GM23338 (cell line): ENCODE data around the gene MDH1B. TPM values are rescaled to one million over a fixed set of nuclear protein-coding genes. Genes with fewer than 3 reads are reported as not detected.

Source experiments
- ATAC-seq: fragments of 200-7000 bp; cut with Tn5 transposase; 3 replicates; pipeline ENCODE4 v1.9.1; 2020
- DNase-seq: peaks from one replicate; pipeline ENCODE4 v3.0.0-alpha.2; 2015; ENCODE audit warnings: low spot score
- H2AFZ ChIP-seq: fragments of 200-600 bp; sonication (generic); 2 replicates; pipeline ENCODE4 v1.8.0; 2016; ENCODE audit warnings: antibody characterized with exemption, mild to moderate bottlenecking, moderate library complexity
- H3F3A ChIP-seq: fragments of 200-600 bp; sonication (generic); replicated peaks from 2 replicates; pipeline ENCODE4 v1.8.0; 2017; ENCODE audit warnings: antibody characterized with exemption, mixed run types, low read depth
- H3K27ac ChIP-seq: fragments of 200-600 bp; sonication (generic); 2 replicates; pipeline ENCODE4 v1.6.1; 2016; ENCODE audit warnings: low read depth
- H3K27me3 ChIP-seq: fragments of 200-600 bp; sonication (generic); 2 replicates; pipeline ENCODE4 v1.8.0; 2016; ENCODE audit warnings: mild to moderate bottlenecking, mixed run types, moderate library complexity; ENCODE audit not compliant: insufficient read depth
- H3K36me3 ChIP-seq: fragments of 200-600 bp; sonication (generic); 2 replicates; pipeline ENCODE4 v1.8.0; 2016; ENCODE audit warnings: mild to moderate bottlenecking; ENCODE audit not compliant: insufficient read depth
- H3K4me1 ChIP-seq: fragments of 200-600 bp; sonication (generic); 2 replicates; pipeline ENCODE4 v1.8.0; 2016; ENCODE audit warnings: mild to moderate bottlenecking, moderate library complexity; ENCODE audit not compliant: insufficient read depth
- H3K4me2 ChIP-seq: fragments of 200-600 bp; sonication (generic); 2 replicates; pipeline ENCODE4 v1.7.1; 2017; ENCODE audit warnings: mixed run types
- H3K4me3 ChIP-seq: fragments of 200-600 bp; sonication (generic); 2 replicates; pipeline ENCODE4 v1.6.1; 2016; ENCODE audit warnings: mixed run types
- H3K79me2 ChIP-seq: fragments of 200-600 bp; sonication (generic); replicated peaks from 2 replicates; pipeline ENCODE4 v1.8.0; 2017; ENCODE audit warnings: mild to moderate bottlenecking; ENCODE audit not compliant: insufficient read depth
- H3K9me2 ChIP-seq: fragments of 200-600 bp; sonication (generic); 2 replicates; pipeline ENCODE4 v1.8.0; 2017; ENCODE audit not compliant: insufficient read depth
- H4K20me1 ChIP-seq: fragments of 200-600 bp; sonication (generic); replicated peaks from 2 replicates; pipeline ENCODE4 v1.8.0; 2017; ENCODE audit warnings: mild to moderate bottlenecking; ENCODE audit not compliant: insufficient read depth
- H3K27ac Mint-ChIP-seq: 2 replicates; pipeline ENCODE4 v1.8.0; 2020; ENCODE audit warnings: inconsistent platforms, mild to moderate bottlenecking, moderate library complexity, mixed read lengths
- H3K27me3 Mint-ChIP-seq: 3 replicates; pipeline ENCODE4 v1.8.0; 2022; ENCODE audit warnings: low read depth, mild to moderate bottlenecking, moderate library complexity, mixed read lengths, inconsistent platforms; ENCODE audit not compliant: insufficient read depth, poor library complexity
- H3K36me3 Mint-ChIP-seq: 3 replicates; pipeline ENCODE4 v1.8.0; 2021; ENCODE audit warnings: low read depth, mild to moderate bottlenecking, inconsistent platforms, moderate library complexity, mixed read lengths
- H3K4me1 Mint-ChIP-seq: 3 replicates; pipeline ENCODE4 v1.8.0; 2020; ENCODE audit warnings: mild to moderate bottlenecking, inconsistent platforms, mixed read lengths
- H3K4me3 Mint-ChIP-seq: 3 replicates; pipeline ENCODE4 v1.8.0; 2021; ENCODE audit warnings: moderate library complexity, mild to moderate bottlenecking, inconsistent platforms, mixed read lengths
- H3K9me3 Mint-ChIP-seq: 3 replicates; pipeline ENCODE4 v1.8.0; 2020; ENCODE audit warnings: moderate library complexity, mild to moderate bottlenecking, inconsistent platforms, mixed read lengths
- CREB1 ChIP-seq: fragments of 250-450 bp; sonication (Bioruptor Pico); IDR thresholded peaks from 2 replicates; pipeline ENCODE4 v1.5.0; 2020; ENCODE audit warnings: low read depth, mild to moderate bottlenecking, moderate library complexity
- EZH2 ChIP-seq: fragments of 200-600 bp; sonication (generic); IDR thresholded peaks from one replicate; pipeline ENCODE4 v1.8.0; 2017; ENCODE audit warnings: antibody characterized with exemption, mild to moderate bottlenecking, low read depth; ENCODE audit not compliant: unreplicated experiment
- JUNB ChIP-seq: IDR thresholded peaks from one replicate; pipeline ENCODE4 v1.6.1; 2016; ENCODE audit warnings: antibody characterized with exemption; ENCODE audit not compliant: unreplicated experiment
- NANOG ChIP-seq: IDR thresholded peaks from 2 replicates; pipeline ENCODE4 v1.6.1; 2016; ENCODE audit warnings: antibody characterized with exemption, borderline replicate concordance
- STAT1 ChIP-seq: IDR thresholded peaks from one replicate; pipeline ENCODE4 v1.6.1; 2016; ENCODE audit warnings: antibody characterized with exemption; ENCODE audit not compliant: unreplicated experiment
- ZNF114 ChIP-seq: fragments of 250-450 bp; sonication (Bioruptor Pico); IDR thresholded peaks from 2 replicates; pipeline ENCODE4 v1.5.0; 2020; ENCODE audit warnings: mild to moderate bottlenecking, moderate library complexity
- ZNF331 ChIP-seq: fragments of 250-450 bp; sonication (Bioruptor Pico); IDR thresholded peaks from 2 replicates; pipeline ENCODE4 v1.5.0; 2020; ENCODE audit warnings: low read depth, mild to moderate bottlenecking, moderate library complexity
- polyA plus RNA-seq: library from polyadenylated mRNA; unstranded; fragments of >200 nt; fragmentation: Nextera tagmentation; extraction: Ambion mirVana; gene quantifications from 2 replicates; pipeline ENCODE4 v1.2.1, GENCODE V29; 2016
- total RNA-seq: library from RNA; depleted of rRNA; stranded (reverse); fragments of >200 nt; shearing (Covaris generic); gene quantifications from 2 replicates; pipeline ENCODE4 v1.2.3, GENCODE V29; 2014
- TF ChIP-seq, protein P1 (sequence below), 2 experiments: fragments of 200-600 bp in 1 of 2; sonication (generic) in 1 of 2; conservative IDR thresholded peaks; 2 replicates each; pipeline versions ENCODE4 v1.5.1 to v1.6.1; 2016 to 2017; ENCODE audit warnings: antibody characterized with exemption in 2 of 2, low read depth in 2 of 2, mild to moderate bottlenecking in 2 of 2, moderate library complexity in 1 of 2
- TF ChIP-seq, protein P2 (sequence below): IDR thresholded peaks from 2 replicates; pipeline ENCODE4 v1.6.1; 2016; ENCODE audit warnings: antibody characterized with exemption
- TF ChIP-seq, protein P3 (sequence below): fragments of 250-450 bp; sonication (Bioruptor Pico); IDR thresholded peaks from 2 replicates; pipeline ENCODE4 v1.5.0; 2020; ENCODE audit warnings: mild to moderate bottlenecking, moderate library complexity

MDH1B gene
- total and polyA plus RNA-seq, 2 experiments from 2014 or later, result 1.7 to 1.8 TPM

DNA sequence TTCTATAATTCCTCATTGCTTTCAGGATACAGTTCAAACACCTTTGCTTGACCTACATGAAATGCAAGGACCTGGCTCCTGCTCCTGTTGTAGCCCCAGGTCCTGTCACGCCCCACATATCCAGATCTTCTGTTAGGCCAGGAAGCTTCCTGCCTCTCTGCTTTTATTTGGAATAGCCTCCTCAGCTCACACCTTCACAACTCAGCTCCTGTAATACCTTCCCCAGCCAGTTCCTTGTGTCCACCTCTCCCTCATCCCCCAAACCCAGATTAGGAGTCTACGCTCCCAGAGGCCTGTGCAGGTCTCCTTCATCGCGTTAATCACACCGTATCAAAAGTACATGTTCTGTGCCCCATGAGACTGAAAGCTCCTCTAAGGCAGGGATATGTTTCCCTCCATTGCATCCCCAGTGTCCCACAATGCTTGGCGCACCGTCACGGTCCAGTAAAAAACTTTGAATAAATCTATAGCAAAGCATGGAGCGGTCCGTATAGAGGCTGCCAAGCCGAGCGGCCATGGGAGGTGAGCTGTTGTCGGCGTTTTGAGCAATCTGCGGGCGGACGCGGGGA lies 371 bp downstream of the MDH1B start:
- Histone ChIP-seq H3K36me3 (no peaks in the 10 kb centered on the region), H3F3A (no peaks in the 10 kb centered on the region), H3K27me3 (no peaks in the 10 kb centered on the region), H3K4me3 (peak overlapping the region; percentile 82), H3K9me2 (no peaks in the 10 kb centered on the region), H3K4me2 (peak overlapping the region; percentile 95), H4K20me1 (no peaks in the 10 kb centered on the region; the same call in 1 of the 2 replicates), H3K4me1 (peaks cover 13% of the 10 kb centered on the region), H2AFZ (peak overlapping the region; percentile 100), H3K27ac (no peak overlapping the region), H3K79me2 (peaks cover 37% of the 10 kb centered on the region)
- Mint-ChIP-seq H3K36me3 (peaks cover 18% of the 10 kb centered on the region), H3K4me3 (peak overlapping the region; percentile 98; the same call in 2 of the 3 replicates), H3K9me3 (no peaks in the 10 kb centered on the region), H3K27me3 (peaks cover 7% of the 10 kb centered on the region), H3K27ac (peak overlapping the region; percentile 99), H3K4me1 (peaks cover 17% of the 10 kb centered on the region)
- ATAC-seq (peak; percentile 59), DNase-seq (peak; percentile 61)
- TF ChIP-seq STAT1, result no peak
- TF ChIP-seq, protein P1, sequence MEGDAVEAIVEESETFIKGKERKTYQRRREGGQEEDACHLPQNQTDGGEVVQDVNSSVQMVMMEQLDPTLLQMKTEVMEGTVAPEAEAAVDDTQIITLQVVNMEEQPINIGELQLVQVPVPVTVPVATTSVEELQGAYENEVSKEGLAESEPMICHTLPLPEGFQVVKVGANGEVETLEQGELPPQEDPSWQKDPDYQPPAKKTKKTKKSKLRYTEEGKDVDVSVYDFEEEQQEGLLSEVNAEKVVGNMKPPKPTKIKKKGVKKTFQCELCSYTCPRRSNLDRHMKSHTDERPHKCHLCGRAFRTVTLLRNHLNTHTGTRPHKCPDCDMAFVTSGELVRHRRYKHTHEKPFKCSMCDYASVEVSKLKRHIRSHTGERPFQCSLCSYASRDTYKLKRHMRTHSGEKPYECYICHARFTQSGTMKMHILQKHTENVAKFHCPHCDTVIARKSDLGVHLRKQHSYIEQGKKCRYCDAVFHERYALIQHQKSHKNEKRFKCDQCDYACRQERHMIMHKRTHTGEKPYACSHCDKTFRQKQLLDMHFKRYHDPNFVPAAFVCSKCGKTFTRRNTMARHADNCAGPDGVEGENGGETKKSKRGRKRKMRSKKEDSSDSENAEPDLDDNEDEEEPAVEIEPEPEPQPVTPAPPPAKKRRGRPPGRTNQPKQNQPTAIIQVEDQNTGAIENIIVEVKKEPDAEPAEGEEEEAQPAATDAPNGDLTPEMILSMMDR (conservative IDR thresholded peaks at IDR 0.05; ENCODE audit: low read depth in 2 of 2), result 0 out of 4 replicates have a peak, but pooled peaks of 1 of the 2 experiments have one; percentile 11
- TF ChIP-seq ZNF331 (CRISPR knock-in tag), result no peak
- no peak for TF ChIP-seq ZNF114 (CRISPR knock-in tag)

GRCh38 chr2:206756816-206757215 lies 8.3 kb downstream of the MDH1B start:
- H3K27ac Mint-ChIP-seq, result no peak overlapping the region
- H3K4me2 ChIP-seq, result no peak overlapping the region
- no peaks in the 10 kb centered on the region for H3K4me1 Mint-ChIP-seq
- DNase-seq (no peak), ATAC-seq (no peak)
- H3K27ac ChIP-seq, result no peak overlapping the region
- peaks cover 2% of the 10 kb centered on the region for H3K27me3 Mint-ChIP-seq
- no peaks in the 10 kb centered on the region for H4K20me1 ChIP-seq
- H3K36me3 ChIP-seq, result no peaks in the 10 kb centered on the region
- H3K4me1 ChIP-seq, result no peaks in the 10 kb centered on the region
- H3K4me3 Mint-ChIP-seq, result no peak overlapping the region
- H3K79me2 ChIP-seq, result no peaks in the 10 kb centered on the region
- no peaks in the 10 kb centered on the region for H3K9me2 ChIP-seq
- H3F3A ChIP-seq, result no peaks in the 10 kb centered on the region
- H3K36me3 Mint-ChIP-seq, result no peaks in the 10 kb centered on the region
- H3K4me3 ChIP-seq, result no peak overlapping the region
- H2AFZ ChIP-seq, result no peak overlapping the region
- no peaks in the 10 kb centered on the region for H3K9me3 Mint-ChIP-seq
- H3K27me3 ChIP-seq, result no peaks in the 10 kb centered on the region
- no peak for TF ChIP-seq JUNB
- no peak for TF ChIP-seq NANOG
- no peak for TF ChIP-seq EZH2
- TF ChIP-seq, protein P2, sequence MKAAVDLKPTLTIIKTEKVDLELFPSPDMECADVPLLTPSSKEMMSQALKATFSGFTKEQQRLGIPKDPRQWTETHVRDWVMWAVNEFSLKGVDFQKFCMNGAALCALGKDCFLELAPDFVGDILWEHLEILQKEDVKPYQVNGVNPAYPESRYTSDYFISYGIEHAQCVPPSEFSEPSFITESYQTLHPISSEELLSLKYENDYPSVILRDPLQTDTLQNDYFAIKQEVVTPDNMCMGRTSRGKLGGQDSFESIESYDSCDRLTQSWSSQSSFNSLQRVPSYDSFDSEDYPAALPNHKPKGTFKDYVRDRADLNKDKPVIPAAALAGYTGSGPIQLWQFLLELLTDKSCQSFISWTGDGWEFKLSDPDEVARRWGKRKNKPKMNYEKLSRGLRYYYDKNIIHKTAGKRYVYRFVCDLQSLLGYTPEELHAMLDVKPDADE, result no peak
- TF ChIP-seq, protein P1 (conservative IDR thresholded peaks at IDR 0.05; ENCODE audit: low read depth in 2 of 2), result no peak
- no peak for TF ChIP-seq ZNF331 (CRISPR knock-in tag)
- no peak for TF ChIP-seq CREB1
- TF ChIP-seq, protein P3, sequence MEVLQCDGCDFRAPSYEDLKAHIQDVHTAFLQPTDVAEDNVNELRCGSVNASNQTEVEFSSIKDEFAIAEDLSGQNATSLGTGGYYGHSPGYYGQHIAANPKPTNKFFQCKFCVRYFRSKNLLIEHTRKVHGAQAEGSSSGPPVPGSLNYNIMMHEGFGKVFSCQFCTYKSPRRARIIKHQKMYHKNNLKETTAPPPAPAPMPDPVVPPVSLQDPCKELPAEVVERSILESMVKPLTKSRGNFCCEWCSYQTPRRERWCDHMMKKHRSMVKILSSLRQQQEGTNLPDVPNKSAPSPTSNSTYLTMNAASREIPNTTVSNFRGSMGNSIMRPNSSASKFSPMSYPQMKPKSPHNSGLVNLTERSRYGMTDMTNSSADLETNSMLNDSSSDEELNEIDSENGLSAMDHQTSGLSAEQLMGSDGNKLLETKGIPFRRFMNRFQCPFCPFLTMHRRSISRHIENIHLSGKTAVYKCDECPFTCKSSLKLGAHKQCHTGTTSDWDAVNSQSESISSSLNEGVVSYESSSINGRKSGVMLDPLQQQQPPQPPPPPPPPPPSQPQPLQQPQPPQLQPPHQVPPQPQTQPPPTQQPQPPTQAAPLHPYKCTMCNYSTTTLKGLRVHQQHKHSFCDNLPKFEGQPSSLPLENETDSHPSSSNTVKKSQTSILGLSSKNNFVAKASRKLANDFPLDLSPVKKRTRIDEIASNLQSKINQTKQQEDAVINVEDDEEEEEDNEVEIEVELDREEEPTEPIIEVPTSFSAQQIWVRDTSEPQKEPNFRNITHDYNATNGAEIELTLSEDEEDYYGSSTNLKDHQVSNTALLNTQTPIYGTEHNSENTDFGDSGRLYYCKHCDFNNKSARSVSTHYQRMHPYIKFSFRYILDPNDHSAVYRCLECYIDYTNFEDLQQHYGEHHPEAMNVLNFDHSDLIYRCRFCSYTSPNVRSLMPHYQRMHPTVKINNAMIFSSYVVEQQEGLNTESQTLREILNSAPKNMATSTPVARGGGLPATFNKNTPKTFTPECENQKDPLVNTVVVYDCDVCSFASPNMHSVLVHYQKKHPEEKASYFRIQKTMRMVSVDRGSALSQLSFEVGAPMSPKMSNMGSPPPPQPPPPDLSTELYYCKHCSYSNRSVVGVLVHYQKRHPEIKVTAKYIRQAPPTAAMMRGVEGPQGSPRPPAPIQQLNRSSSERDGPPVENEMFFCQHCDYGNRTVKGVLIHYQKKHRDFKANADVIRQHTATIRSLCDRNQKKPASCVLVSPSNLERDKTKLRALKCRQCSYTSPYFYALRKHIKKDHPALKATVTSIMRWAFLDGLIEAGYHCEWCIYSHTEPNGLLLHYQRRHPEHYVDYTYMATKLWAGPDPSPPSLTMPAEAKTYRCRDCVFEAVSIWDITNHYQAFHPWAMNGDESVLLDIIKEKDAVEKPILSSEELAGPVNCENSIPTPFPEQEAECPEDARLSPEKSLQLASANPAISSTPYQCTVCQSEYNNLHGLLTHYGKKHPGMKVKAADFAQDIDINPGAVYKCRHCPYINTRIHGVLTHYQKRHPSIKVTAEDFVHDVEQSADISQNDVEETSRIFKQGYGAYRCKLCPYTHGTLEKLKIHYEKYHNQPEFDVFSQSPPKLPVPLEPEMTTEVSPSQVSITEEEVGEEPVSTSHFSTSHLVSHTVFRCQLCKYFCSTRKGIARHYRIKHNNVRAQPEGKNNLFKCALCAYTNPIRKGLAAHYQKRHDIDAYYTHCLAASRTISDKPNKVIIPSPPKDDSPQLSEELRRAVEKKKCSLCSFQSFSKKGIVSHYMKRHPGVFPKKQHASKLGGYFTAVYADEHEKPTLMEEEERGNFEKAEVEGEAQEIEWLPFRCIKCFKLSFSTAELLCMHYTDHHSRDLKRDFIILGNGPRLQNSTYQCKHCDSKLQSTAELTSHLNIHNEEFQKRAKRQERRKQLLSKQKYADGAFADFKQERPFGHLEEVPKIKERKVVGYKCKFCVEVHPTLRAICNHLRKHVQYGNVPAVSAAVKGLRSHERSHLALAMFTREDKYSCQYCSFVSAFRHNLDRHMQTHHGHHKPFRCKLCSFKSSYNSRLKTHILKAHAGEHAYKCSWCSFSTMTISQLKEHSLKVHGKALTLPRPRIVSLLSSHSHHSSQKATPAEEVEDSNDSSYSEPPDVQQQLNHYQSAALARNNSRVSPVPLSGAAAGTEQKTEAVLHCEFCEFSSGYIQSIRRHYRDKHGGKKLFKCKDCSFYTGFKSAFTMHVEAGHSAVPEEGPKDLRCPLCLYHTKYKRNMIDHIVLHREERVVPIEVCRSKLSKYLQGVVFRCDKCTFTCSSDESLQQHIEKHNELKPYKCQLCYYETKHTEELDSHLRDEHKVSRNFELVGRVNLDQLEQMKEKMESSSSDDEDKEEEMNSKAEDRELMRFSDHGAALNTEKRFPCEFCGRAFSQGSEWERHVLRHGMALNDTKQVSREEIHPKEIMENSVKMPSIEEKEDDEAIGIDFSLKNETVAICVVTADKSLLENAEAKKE (CRISPR knock-in tag), result no peak
